HUES48 (cell line): ENCODE data around the gene RBM19.
"Not testable (repeated sequence)": the region's sequence is repeated elsewhere in the genome, so short reads cannot be mapped to it uniquely, and the experiment has no call there.

Source experiments
- H3K27ac ChIP-seq: one replicate; pipeline ENCODE4 v1.7.0; 2013; ENCODE audit warnings: low read depth, low read length, inconsistent platforms
- H3K27me3 ChIP-seq: 2 replicates; pipeline ENCODE4 v1.6.1; 2013; ENCODE audit warnings: mild to moderate bottlenecking, low read length; ENCODE audit not compliant: control insufficient read depth, insufficient read depth
- H3K36me3 ChIP-seq: 2 replicates; pipeline ENCODE4 v1.6.1; 2013; ENCODE audit warnings: low read length; ENCODE audit not compliant: control insufficient read depth, insufficient read depth
- H3K4me1 ChIP-seq: 2 replicates; pipeline ENCODE4 v1.6.1; 2013; ENCODE audit warnings: mild to moderate bottlenecking, low read length; ENCODE audit not compliant: control insufficient read depth, insufficient read depth
- H3K4me3 ChIP-seq: 2 replicates; pipeline ENCODE4 v1.5.1; 2013; ENCODE audit warnings: mild to moderate bottlenecking, low read depth, low read length
- H3K9ac ChIP-seq: 2 replicates; pipeline ENCODE4 v1.6.1; 2013; ENCODE audit warnings: mild to moderate bottlenecking, low read depth, low read length, moderate library complexity
- H3K9me3 ChIP-seq: 2 replicates; pipeline ENCODE4 v1.6.1; 2013; ENCODE audit warnings: low read length; ENCODE audit not compliant: control insufficient read depth, insufficient read depth

Gene RBM19

GRCh38 chr12:114001511-114002340, 35.6 kb upstream of the RBM19 start:
- H3K27me3 ChIP-seq, result peaks cover 5% of the 10 kb centered on the region; the same call in 1 of the 2 replicates
- H3K9me3 ChIP-seq, result no peaks in the 10 kb centered on the region
- H3K27ac ChIP-seq, result no peak overlapping the region
- no peak overlapping the region for H3K9ac ChIP-seq
- no peaks in the 10 kb centered on the region for H3K36me3 ChIP-seq
- H3K4me3 ChIP-seq, result no peak overlapping the region
- H3K4me1 ChIP-seq, result no peaks in the 10 kb centered on the region

DNA sequence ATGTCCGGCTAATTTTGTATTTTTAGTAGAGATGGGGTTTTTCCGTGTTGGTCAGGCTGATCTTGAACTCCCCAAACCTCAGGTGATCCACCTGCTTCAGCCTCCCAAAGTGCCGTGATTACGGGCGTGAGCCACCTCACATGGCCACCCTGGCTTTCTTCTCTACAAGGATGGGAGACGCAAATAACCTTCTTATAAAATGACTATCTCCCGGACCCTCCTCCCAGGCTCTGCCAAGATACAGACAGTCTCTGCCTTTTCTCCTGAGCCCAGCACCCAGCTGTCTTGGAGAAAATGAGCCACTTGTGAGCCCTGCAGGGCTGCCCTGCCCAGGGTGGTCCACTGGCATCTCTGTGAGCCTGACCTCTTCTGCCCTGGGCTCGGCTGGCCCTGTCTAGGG, 34.7 kb upstream of the RBM19 start:
- no peak overlapping the region for H3K4me3 ChIP-seq
- H3K9ac ChIP-seq, result no peak overlapping the region
- no peaks in the 10 kb centered on the region for H3K9me3 ChIP-seq
- no peaks in the 10 kb centered on the region for H3K36me3 ChIP-seq
- H3K27ac ChIP-seq, result no peak overlapping the region
- H3K4me1 ChIP-seq, result no peaks in the 10 kb centered on the region
- peaks cover 9% of the 10 kb centered on the region; the same call in 1 of the 2 replicates for H3K27me3 ChIP-seq

GRCh38 chr12:114000261-114000660, 34.1 kb upstream of the RBM19 start:
- H3K9me3 ChIP-seq, H3K36me3 ChIP-seq, H3K27ac ChIP-seq, H3K27me3 ChIP-seq, H3K4me1 ChIP-seq, H3K9ac ChIP-seq, H3K4me3 ChIP-seq: not testable (repeated sequence)

DNA sequence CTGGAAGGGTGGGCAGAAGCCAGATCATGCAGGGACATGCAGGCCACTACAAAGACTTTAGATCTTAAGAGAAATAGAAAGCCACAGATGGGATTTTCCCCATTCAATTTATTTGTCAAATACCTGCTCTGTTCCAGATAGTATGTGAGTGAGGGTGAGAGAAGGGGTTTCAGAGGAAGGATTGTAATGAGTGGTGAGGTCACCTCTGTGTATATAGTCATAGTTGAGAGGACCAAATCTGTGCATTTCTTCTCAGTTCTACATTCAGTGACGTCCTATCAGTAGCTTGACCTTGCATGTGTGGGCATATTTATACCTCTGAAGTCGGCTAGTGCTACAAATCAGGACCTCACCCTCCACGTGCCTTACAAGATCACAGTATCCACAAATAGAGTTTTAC, 31.2 kb upstream of the RBM19 start:
- Histone ChIP-seq H3K27me3 (peaks cover 9% of the 10 kb centered on the region; the same call in 1 of the 2 replicates), H3K27ac (no peak overlapping the region), H3K4me1 (no peaks in the 10 kb centered on the region), H3K36me3 (no peaks in the 10 kb centered on the region), H3K4me3 (no peak overlapping the region), H3K9me3 (no peaks in the 10 kb centered on the region), H3K9ac (no peak overlapping the region)

- H3K27me3 ChIP-seq, result peaks cover 9% of the 10 kb centered on the region; the same call in 1 of the 2 replicates
Observed at GRCh38 chr12:113996026-113996425, 29.9 kb upstream of the RBM19 start.

GRCh38 chr12:113994051-113994450, 27.9 kb upstream of the RBM19 start:
- H3K4me3 ChIP-seq, result no peak overlapping the region
- peaks cover 9% of the 10 kb centered on the region; the same call in 1 of the 2 replicates for H3K27me3 ChIP-seq
- no peak overlapping the region for H3K9ac ChIP-seq
- H3K27ac ChIP-seq, result no peak overlapping the region
- H3K36me3 ChIP-seq, result no peaks in the 10 kb centered on the region
- H3K4me1 ChIP-seq, result no peaks in the 10 kb centered on the region
- no peaks in the 10 kb centered on the region for H3K9me3 ChIP-seq

More at GRCh38 chr12:113996026-113996425, 29.9 kb upstream of the RBM19 start:
- Histone ChIP-seq H3K36me3 (no peaks in the 10 kb centered on the region), H3K4me3 (no peak overlapping the region), H3K9me3 (no peaks in the 10 kb centered on the region), H3K4me1 (no peaks in the 10 kb centered on the region), H3K9ac (no peak overlapping the region), H3K27ac (no peak overlapping the region)

DNA sequence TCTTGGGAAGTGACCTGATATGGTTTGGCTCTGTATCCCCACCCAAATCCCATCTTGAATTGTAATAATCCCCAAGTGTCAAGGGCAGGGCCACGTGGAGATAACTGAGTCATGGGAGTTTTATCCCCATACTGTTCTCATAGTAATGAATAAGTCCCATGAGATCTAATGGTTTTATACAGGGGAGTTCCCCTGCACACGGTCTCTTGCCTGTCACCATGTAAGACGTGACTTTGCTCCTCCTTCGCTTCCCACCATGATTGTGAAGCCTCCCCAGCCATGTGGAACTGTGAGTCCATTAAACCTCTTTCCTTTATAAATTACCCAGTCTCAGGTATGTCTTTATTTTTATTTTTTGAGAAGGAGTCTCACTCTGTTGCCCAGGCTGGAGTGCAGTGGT, 26.6 kb upstream of the RBM19 start:
- not testable (repeated sequence) for H3K27me3 ChIP-seq, H3K36me3 ChIP-seq, H3K9ac ChIP-seq, H3K27ac ChIP-seq, H3K9me3 ChIP-seq, H3K4me1 ChIP-seq, H3K4me3 ChIP-seq

DNA sequence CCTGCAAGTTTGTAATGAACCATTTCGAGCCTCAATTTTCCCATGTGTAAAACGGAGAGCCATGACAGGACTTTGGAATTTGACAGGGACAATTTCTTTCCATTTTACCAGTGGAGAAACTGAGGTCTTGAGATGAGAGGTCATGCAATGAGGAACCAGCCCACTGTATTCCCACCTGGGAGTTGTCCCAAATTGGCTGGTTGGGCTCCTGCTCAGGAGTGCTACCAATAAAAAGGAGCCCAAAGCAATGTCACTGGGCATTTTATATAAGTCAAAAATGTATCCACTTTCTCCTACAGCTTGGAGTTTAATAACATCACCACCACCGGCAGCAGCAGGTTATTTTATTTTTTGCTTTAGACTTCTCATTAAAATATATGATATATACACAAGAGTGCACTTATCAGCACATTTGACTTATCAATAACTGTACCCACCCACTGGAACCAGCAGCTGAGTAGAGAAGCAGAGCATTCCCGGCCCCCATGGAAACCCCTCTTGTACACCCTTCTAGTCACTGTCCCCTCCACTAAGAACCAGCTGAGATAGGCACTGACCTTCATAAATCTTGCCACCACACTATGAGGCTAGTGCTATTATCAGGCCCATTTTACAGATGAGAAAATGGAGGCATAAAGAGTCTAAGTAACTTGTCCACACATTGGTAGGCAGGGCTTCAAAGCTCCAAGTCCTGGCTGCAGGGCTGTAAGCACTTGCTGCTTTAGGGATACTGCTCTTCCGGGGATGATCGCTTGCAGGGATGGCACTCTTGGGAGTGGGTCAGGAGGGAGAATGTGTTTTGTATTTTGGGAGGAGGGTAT, 25.3 kb upstream of the RBM19 start:
- Histone ChIP-seq H3K9ac (no peak overlapping the region), H3K27me3 (0 out of 2 replicates have a peak, but pooled peaks cover 2% of the 10 kb centered on the region), H3K9me3 (no peaks in the 10 kb centered on the region), H3K36me3 (no peaks in the 10 kb centered on the region), H3K4me3 (no peak overlapping the region), H3K4me1 (no peaks in the 10 kb centered on the region), H3K27ac (no peak overlapping the region)

- no peaks in the 10 kb centered on the region for H3K27me3 ChIP-seq
- no peaks in the 10 kb centered on the region for H3K4me1 ChIP-seq
- no peak overlapping the region for H3K27ac ChIP-seq
Observed at GRCh38 chr12:113990250-113991223, 24.4 kb upstream of the RBM19 start.

GRCh38 chr12:113988976-113989375, 22.9 kb upstream of the RBM19 start:
- H3K4me1 ChIP-seq, result no peaks in the 10 kb centered on the region
- no peak overlapping the region for H3K4me3 ChIP-seq
- no peak overlapping the region for H3K27ac ChIP-seq
- H3K36me3 ChIP-seq, result no peaks in the 10 kb centered on the region
- no peaks in the 10 kb centered on the region for H3K27me3 ChIP-seq
- no peak overlapping the region for H3K9ac ChIP-seq
- no peaks in the 10 kb centered on the region for H3K9me3 ChIP-seq

More at GRCh38 chr12:113990250-113991223, 24.4 kb upstream of the RBM19 start:
- H3K9me3 ChIP-seq, result no peaks in the 10 kb centered on the region
- H3K36me3 ChIP-seq, result no peaks in the 10 kb centered on the region
- H3K9ac ChIP-seq, result no peak overlapping the region
- no peak overlapping the region for H3K4me3 ChIP-seq
